Mucosa of descending colon (tissue), 3 donors: ENCODE results near the gene DMWD. TPM values are rescaled to one million over a fixed set of nuclear protein-coding genes. Genes with fewer than 3 reads are reported as not detected.

ENCODE experiments used
- ATAC-seq: fragments of 200-7000 bp; cut with Tn5 transposase; one replicate; pipeline ENCODE4 v1.9.1; 2020; ENCODE audit warnings: mild to moderate bottlenecking, moderate library complexity
- DNase-seq, 3 donors: peaks; one replicate each; pipeline ENCODE4 v3.0.0-alpha.2; 2020
- H3K36me3 ChIP-seq: fragments of 200-600 bp; one replicate; pipeline ENCODE4 v1.8.0; 2021; ENCODE audit warnings: low read depth, mild to moderate bottlenecking
- H3K4me1 ChIP-seq: fragments of 200-600 bp; one replicate; pipeline ENCODE4 v1.8.0; 2021; ENCODE audit warnings: low read depth, mild to moderate bottlenecking
- H3K4me3 ChIP-seq: fragments of 200-600 bp; one replicate; pipeline ENCODE4 v1.8.0; 2021; ENCODE audit warnings: mild to moderate bottlenecking
- H3K9me3 ChIP-seq: fragments of 200-600 bp; one replicate; pipeline ENCODE4 v1.8.0; 2021; ENCODE audit warnings: mild to moderate bottlenecking
- intact Hi-C, 2 donors: fragments of 100-400 bp; cut with DNase I in 1 of 2; cut with micrococcal nuclease in 1 of 2; formaldehyde crosslinking; loops; one replicate each; pipeline versions ENCODE4 v1.11.0 to v1.11.1; 2022; cut with DNase I, micrococcal nuclease
- total RNA-seq, 3 donors: library from RNA; stranded (reverse); fragmentation: NEBNext Ultra II Directional in 2 of 3; extraction: Animal tissue kit (Norgen Biotek cat#: 25700) in 2 of 3; gene quantifications; one replicate each; pipeline versions ENCODE4 v1.2.1 to v1.2.4, GENCODE V29; 2021 to 2023
- TF ChIP-seq, protein P1 (sequence below): fragments of 200-600 bp; IDR thresholded peaks from one replicate; pipeline ENCODE4 v1.8.0; 2022; ENCODE audit warnings: antibody characterized with exemption, mild to moderate bottlenecking
- donor health status: DM: no; HTN: no; CAD: no; lungs with moderate emphysema.
- donor health status: DM: no; HTN: no; CAD: no.
- donor health status: DM: no; HTN: yes; CAD: no.

The DMWD gene
- total RNA-seq, 3 donors from 2014 or later: 33.2 to 67.1 (median 43.7) TPM

DNA sequence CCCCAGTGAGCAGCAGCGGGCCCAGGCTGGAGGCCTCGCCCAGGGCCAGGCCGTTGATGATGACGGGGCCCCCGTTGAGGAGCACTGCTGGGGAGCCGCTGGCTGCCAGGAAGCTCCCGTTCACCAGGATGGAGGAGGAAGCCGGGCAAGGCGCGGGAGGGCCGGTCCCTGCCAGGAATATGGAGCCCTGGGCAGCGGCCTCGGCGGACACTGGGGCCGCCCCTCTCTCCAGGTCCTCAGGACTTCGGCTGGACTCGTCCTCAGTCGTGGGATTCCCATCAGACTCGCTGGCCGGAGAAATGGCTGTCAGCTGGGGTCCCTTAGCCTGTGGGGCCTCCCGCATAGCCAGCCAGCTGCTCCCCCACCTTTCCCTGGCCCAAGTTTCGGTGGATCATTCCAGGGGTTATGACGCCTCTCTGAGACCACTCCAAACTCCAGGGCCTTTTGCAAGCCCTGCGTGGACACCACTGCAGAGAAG, 25.7 kb downstream of the DMWD start:
- TF ChIP-seq, protein P1, sequence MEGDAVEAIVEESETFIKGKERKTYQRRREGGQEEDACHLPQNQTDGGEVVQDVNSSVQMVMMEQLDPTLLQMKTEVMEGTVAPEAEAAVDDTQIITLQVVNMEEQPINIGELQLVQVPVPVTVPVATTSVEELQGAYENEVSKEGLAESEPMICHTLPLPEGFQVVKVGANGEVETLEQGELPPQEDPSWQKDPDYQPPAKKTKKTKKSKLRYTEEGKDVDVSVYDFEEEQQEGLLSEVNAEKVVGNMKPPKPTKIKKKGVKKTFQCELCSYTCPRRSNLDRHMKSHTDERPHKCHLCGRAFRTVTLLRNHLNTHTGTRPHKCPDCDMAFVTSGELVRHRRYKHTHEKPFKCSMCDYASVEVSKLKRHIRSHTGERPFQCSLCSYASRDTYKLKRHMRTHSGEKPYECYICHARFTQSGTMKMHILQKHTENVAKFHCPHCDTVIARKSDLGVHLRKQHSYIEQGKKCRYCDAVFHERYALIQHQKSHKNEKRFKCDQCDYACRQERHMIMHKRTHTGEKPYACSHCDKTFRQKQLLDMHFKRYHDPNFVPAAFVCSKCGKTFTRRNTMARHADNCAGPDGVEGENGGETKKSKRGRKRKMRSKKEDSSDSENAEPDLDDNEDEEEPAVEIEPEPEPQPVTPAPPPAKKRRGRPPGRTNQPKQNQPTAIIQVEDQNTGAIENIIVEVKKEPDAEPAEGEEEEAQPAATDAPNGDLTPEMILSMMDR: no peak
- H3K36me3 ChIP-seq: no peaks in the 10 kb centered on the region
- no peak for ATAC-seq
- intact Hi-C loops: no loop called here
- peaks cover 30% of the 10 kb centered on the region for H3K4me1 ChIP-seq
- H3K4me3 ChIP-seq: no peak overlapping the region
- no peak for DNase-seq
- no peaks in the 10 kb centered on the region for H3K9me3 ChIP-seq

DNA sequence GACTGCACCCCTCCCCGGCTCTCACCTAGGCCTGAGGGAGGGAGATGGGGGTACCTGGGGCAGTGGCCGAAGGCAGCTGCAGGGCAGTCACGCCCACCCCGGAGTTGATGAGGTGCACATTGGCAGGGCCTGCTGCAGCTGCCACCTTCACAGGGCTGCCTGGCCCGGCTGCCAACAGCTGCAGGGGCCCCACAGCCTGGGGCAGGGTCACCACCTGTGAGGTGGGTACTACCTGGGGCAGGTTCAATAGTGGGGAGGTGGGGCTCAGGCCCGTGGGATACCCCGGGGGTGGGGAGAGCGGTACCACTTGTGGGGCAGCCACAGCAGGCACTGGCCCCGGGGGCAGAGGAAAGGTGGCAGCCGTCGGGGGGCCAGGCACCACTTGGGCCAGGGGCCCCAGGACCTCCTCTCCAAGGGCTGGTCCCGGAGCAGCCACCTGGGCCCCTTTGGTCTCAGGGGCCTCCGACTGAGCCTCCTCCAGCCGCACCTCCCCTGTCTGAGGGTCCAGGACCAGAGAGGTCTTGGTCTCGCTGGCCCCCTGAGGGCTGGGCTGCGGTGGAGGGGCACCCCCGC, 26.3 kb downstream of the DMWD start:
- Histone ChIP-seq H3K4me1 (peaks cover 30% of the 10 kb centered on the region), H3K36me3 (no peaks in the 10 kb centered on the region), H3K9me3 (no peaks in the 10 kb centered on the region), H3K4me3 (no peak overlapping the region)
- intact Hi-C loops: no loop called here
- DNase-seq (no peak), ATAC-seq (no peak)
- TF ChIP-seq, protein P1: no peak

DNA sequence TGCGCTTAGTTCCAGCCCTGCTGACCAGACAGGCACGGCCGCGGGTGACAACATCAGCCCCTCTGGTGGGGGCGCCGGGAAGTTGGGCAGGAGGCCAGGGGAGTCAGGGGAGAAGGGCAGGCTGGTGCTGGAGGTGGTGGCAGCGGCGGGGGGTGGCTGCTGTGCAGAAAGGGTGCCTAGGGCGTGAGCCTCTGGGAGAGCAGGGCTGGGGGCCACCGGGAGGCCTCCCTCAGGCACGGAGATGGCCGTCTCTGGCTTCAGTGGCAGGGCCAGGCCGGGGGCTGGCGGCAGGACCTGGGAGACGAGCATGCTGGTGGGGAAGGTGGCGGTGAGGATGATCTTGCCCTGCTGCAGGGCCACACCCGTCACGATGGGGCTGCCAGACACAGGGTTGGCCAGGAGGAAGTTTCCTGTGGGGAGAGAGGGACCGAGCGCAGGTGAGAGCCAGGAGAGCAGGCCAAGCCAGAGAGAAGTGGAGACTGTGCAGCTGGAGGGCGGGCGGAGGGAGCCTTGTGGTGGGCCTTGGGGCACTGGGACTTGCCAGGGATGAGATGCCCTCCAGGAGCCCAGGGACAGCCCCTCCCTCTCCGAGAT, 26.8 kb downstream of the DMWD start:
- no peak for DNase-seq
- ATAC-seq: no peak
- no peaks in the 10 kb centered on the region for H3K36me3 ChIP-seq
- intact Hi-C loops: no loop called here
- TF ChIP-seq, protein P1: no peak
- H3K9me3 ChIP-seq: no peaks in the 10 kb centered on the region
- H3K4me3 ChIP-seq: no peak overlapping the region
- peaks cover 24% of the 10 kb centered on the region for H3K4me1 ChIP-seq

DNA sequence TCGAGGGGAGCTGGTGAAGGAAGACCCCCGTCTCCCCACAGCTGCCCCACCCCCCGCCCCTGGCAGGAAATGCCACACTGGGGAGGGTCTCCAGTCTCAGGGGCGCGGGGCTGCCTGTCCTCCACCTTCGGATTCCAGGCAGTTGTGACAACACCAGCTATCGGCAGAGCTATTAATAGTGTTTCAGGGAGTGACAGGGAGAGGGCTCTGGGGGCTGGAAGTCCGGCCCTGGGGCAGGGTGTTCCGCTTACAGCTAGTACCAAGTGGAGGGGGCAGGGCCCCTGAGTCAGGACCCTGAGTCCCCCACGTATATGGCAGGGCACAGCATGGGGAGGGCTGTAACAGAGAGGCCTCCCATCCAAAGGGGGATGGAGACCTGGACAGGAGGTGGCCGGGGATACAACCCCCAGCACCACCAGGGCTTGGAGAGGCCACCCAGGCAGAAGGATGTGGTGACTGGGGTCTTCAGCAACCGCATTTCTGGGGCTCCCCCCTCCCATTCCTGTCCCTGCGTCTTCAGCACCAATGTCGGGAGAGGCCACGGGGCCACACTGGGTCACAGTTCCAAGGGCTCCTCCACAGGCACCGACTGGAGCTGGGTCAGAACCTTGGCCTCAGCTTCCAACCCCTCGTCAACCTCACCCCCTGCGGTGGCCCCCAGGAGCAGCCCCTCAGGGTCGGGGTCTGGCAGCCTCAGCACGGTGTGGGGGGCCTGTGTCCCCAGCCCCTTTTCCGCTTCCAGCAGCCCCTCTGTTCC, 27.5 kb downstream of the DMWD start:
- no peak for ATAC-seq

DNA sequence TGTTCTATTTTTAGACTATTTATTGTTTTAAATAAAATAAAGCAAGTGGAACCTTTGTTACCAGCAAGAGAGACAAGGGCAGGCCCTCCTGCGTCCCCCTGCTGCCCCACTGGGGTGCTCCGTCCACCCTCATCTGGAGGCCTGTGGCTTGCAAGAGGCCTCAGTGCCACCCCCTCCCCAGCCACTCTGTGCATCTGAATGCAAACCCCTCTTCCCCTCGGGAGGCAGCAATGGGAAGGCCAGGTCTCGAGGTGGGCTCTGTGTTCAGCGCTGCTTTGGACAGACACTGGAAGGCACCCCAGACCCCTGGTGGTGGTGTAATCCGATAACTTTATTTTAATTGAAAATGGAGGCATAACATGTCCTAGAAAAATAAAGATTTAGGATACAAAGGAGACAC, 28.2 kb downstream of the DMWD start:
- Histone ChIP-seq H3K9me3 (no peaks in the 10 kb centered on the region), H3K4me1 (peaks cover 23% of the 10 kb centered on the region), H3K4me3 (no peak overlapping the region), H3K36me3 (no peaks in the 10 kb centered on the region)
- DNase-seq (no peak), ATAC-seq (no peak)
- TF ChIP-seq, protein P1: no peak
- intact Hi-C loops: no loop called here

More for the DNA sequence above, 27.5 kb downstream of the DMWD start:
- Histone ChIP-seq H3K9me3 (no peaks in the 10 kb centered on the region), H3K36me3 (no peaks in the 10 kb centered on the region), H3K4me1 (peaks cover 23% of the 10 kb centered on the region), H3K4me3 (no peak overlapping the region)
- DNase-seq: no peak
- TF ChIP-seq, protein P1: no peak
- intact Hi-C loops: no loop called here
